Calu3 (cell line): ENCODE results near the gene MYO10. TPM values are rescaled to one million over a fixed set of nuclear protein-coding genes. Genes with fewer than 3 reads are reported as not detected.
"Not testable (repeated sequence)": the region's sequence is repeated elsewhere in the genome, so short reads cannot be mapped to it uniquely, and the experiment has no call there.

Experiments used
- BruUV-seq: library from RNA; stranded (reverse); fragments of 400-500 nt; replicated peaks from 2 replicates; lab custom pipeline; 2021; lab: Mats Ljungman, UMichigan
- CTCF ChIA-PET: fragments of 300-600 bp; sonication (Branson Sonifier 250); formaldehyde crosslinking; loops from one replicate; lab custom pipeline; 2022; ENCODE audit warnings: antibody characterized with exemption; lab: Charles Lee
- DNase-seq: peaks from one replicate; pipeline ENCODE4 v3.0.0; 2022
- H3K27ac Mint-ChIP-seq: one replicate; pipeline ENCODE4 v1.8.0; 2022; ENCODE audit warnings: mixed read lengths; ENCODE audit not compliant: unreplicated experiment
- H3K27me3 Mint-ChIP-seq: one replicate; pipeline ENCODE4 v1.8.0; 2022; ENCODE audit warnings: mixed read lengths; ENCODE audit not compliant: unreplicated experiment
- H3K36me3 Mint-ChIP-seq: one replicate; pipeline ENCODE4 v1.8.0; 2022; ENCODE audit warnings: mild to moderate bottlenecking, moderate library complexity, mixed read lengths; ENCODE audit not compliant: insufficient read depth, unreplicated experiment
- H3K4me1 Mint-ChIP-seq: one replicate; pipeline ENCODE4 v1.8.0; 2022; ENCODE audit warnings: mild to moderate bottlenecking, low read depth, mixed read lengths; ENCODE audit not compliant: unreplicated experiment
- H3K4me3 Mint-ChIP-seq: one replicate; pipeline ENCODE4 v1.8.0; 2022; ENCODE audit warnings: mild to moderate bottlenecking, low read depth, moderate library complexity, mixed read lengths; ENCODE audit not compliant: unreplicated experiment
- H3K9me3 Mint-ChIP-seq: one replicate; pipeline ENCODE4 v1.8.0; 2022; ENCODE audit warnings: low read depth, mixed read lengths; ENCODE audit not compliant: unreplicated experiment
- intact Hi-C: fragments of 100-400 bp; cut with micrococcal nuclease; formaldehyde crosslinking; loops from one replicate; pipeline ENCODE4 v1.10.0; 2022; ENCODE audit not compliant: unreplicated experiment
- total RNA-seq: library from RNA; stranded (reverse); gene quantifications from 2 replicates; pipeline ENCODE4 v1.2.3, GENCODE V29; 2022
- TF ChIP-seq, protein P1 (sequence below): fragments of 200-600 bp; IDR thresholded peaks from one replicate; pipeline ENCODE4 v1.8.0; 2022; ENCODE audit warnings: antibody characterized with exemption; ENCODE audit not compliant: unreplicated experiment

Gene MYO10
- total RNA-seq, 1 experiment from 2014 or later: 101 TPM

DNA sequence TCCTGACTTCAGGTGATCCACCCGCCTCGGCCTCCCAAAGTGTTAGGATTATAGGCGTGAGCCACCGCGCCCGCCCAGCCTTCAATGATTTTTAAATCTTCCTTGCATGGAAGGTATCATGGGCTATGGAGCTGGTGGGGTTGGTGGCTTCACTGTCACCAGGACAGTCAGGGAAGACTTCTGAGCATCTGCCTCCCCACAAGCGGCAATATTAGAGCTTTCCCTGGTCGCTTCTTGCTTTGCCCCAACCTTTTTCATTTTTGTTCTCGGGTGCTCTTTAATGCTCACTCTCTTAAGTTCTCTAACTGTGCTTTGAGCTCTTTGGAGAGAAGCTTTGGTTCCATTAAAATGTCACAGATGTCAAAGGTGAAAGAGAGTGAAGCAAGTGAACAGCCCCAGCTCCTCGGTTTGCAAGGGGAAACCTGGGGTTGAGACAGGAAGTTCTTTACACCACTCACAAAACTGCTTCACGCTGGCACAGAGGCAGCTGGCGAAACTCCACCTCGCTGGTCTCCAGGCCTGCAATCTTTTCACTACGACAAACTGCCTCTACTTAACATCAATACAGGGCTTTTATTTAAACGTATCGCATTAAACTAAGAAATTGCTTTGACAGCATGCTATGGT is 176.8 kb downstream of the MYO10 start:
- no peak overlapping the region for H3K27ac Mint-ChIP-seq
- H3K4me3 Mint-ChIP-seq: no peak overlapping the region
- CTCF ChIA-PET: no interaction called here

DNA sequence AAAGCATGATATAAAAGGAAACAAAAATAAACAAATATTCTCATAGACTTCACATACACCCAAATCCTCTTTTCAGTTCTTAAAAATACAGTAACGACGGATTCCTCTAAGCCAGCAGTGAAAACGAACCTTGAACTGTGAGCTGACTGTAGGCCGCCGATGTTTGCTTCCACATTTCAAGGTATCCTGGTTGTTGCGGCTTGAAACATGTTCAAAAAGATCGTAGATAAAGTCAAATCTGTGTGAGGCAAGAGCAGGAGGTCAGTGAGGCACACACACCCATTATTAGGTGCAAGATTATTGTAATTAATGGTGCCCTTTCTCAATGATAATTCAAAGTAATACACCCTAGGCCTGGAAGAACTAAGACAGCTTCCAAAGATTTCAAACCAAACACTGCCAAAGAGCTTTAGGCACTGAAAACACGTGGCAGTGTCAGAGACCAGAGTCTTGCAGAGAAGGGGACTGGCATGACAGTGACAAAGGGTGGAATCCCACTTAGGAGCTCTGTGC is 178.0 kb downstream of the MYO10 start:
- TF ChIP-seq, protein P1, sequence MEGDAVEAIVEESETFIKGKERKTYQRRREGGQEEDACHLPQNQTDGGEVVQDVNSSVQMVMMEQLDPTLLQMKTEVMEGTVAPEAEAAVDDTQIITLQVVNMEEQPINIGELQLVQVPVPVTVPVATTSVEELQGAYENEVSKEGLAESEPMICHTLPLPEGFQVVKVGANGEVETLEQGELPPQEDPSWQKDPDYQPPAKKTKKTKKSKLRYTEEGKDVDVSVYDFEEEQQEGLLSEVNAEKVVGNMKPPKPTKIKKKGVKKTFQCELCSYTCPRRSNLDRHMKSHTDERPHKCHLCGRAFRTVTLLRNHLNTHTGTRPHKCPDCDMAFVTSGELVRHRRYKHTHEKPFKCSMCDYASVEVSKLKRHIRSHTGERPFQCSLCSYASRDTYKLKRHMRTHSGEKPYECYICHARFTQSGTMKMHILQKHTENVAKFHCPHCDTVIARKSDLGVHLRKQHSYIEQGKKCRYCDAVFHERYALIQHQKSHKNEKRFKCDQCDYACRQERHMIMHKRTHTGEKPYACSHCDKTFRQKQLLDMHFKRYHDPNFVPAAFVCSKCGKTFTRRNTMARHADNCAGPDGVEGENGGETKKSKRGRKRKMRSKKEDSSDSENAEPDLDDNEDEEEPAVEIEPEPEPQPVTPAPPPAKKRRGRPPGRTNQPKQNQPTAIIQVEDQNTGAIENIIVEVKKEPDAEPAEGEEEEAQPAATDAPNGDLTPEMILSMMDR: no peak
- Mint-ChIP-seq H3K4me1 (no peaks in the 10 kb centered on the region), H3K36me3 (peaks cover 59% of the 10 kb centered on the region), H3K4me3 (no peak overlapping the region), H3K27ac (no peak overlapping the region), H3K9me3 (no peaks in the 10 kb centered on the region), H3K27me3 (no peaks in the 10 kb centered on the region)
- CTCF ChIA-PET: interaction anchor here (1.1 kb wide), 1 partner anchor 20 kb away, joined by 10 read pairs; no protein-coding TSS in a partner anchor
- intact Hi-C loops: no loop called here
- no peak for DNase-seq
- no TSS peak for BruUV-seq

More for the DNA sequence above, 176.8 kb downstream of the MYO10 start:
- BruUV-seq: no TSS peak
- intact Hi-C loops: no loop called here
- TF ChIP-seq, protein P1: no peak
- Mint-ChIP-seq H3K4me1 (no peaks in the 10 kb centered on the region), H3K36me3 (peaks cover 71% of the 10 kb centered on the region), H3K27me3 (no peaks in the 10 kb centered on the region), H3K9me3 (no peaks in the 10 kb centered on the region)
- DNase-seq: no peak

DNA sequence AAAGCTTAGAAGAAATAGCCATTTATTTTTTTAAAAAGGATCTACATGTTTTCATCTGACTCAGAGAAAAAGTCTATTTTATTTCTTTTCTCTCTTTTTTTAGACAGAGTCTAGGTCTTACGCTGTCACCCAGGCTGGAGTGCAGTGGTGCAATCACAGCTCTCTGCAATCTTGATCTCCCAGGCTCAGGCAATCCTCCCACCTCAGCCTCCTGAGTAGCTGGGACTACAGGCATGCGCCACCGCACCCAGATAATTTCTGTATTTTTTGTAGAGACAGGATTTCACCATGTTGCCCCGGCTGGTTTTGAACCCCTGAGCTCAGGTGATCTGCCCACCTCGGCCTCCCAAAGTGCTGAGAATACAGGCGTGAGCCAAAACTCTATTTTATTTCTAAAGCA is 178.5 kb downstream of the MYO10 start:
- H3K9me3 Mint-ChIP-seq, H3K27me3 Mint-ChIP-seq, DNase-seq, H3K4me1 Mint-ChIP-seq, H3K4me3 Mint-ChIP-seq, intact Hi-C loops, BruUV-seq: not testable (repeated sequence)
- peaks cover 54% of the 10 kb centered on the region for H3K36me3 Mint-ChIP-seq
- peak overlapping the region; percentile 45 for H3K27ac Mint-ChIP-seq
- CTCF ChIA-PET: interaction anchor here (0.7 to 1.1 kb wide), 2 partner anchors 20 to 165 kb away, joined by 4 to 10 read pairs; no protein-coding TSS in a partner anchor

DNA sequence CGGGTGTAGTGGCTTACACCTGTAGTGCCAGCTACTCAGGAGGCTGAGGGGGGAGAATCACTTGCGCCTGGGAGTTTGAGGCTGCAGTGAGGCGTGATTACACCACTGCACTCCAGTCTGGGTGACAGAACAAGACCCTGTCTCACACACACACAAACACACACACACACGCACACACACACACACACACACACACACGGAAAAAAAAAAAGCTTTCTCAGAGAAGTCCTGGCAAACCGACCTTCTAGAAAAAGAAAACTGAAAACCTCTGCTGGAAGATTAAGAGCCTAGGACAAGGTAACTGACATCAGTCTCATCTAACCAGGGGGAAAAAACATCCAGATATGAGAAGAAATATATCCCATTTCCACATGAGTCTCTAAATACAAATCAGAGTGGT is 178.9 kb downstream of the MYO10 start:
- no TSS peak for BruUV-seq
- Mint-ChIP-seq H3K4me1 (no peaks in the 10 kb centered on the region), H3K27ac (peak overlapping the region; percentile 45)

More for the DNA sequence above, 178.9 kb downstream of the MYO10 start:
- TF ChIP-seq, protein P1: no peak
- Mint-ChIP-seq H3K9me3 (no peaks in the 10 kb centered on the region), H3K4me3 (no peak overlapping the region), H3K27me3 (no peaks in the 10 kb centered on the region), H3K36me3 (peaks cover 50% of the 10 kb centered on the region)
- intact Hi-C loops: no loop called here
- no peak for DNase-seq
- CTCF ChIA-PET: interaction anchor here (0.7 to 1.1 kb wide), 2 partner anchors 19 to 164 kb away, joined by 4 to 10 read pairs; no protein-coding TSS in a partner anchor
